Measurements from ENCODE around the gene GALNT18.

GALNT18 gene

DNA sequence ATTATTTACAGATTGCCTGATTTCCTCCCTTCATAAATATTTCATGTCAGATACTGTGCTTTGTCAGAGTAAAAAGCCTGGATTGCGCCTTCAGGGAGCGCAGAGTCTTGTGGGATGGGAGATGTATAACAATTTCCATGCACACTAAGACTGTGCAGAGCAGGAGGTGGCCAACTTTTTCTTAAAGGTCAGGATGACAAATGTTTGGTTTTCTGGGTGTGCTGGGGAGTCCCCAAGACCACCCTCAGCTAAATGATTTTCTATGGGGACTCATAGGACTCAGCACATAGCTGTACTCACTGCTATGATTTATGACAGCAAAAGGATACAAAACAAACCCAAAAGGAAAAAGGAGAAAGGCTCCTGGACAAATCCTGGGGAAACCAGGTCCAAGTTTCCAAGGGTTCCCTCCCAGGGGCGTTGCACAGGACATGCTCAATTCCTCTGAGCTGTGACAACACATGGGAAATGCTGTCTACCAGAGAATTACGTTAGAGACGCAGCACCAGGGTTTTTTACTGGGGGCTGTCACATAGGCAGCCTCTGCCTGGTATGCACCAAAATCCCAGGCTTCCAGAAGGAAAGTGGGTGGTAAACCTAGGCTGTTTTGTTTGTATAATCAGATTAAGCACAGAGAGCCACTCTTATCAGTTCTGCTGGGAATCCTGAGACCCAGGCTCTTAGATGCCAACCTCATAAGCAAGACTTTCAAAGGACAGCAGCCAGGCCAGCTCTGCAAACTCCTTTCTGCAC, 327.8 kb downstream of the GALNT18 start:
- DNase-seq: no peak

DNA sequence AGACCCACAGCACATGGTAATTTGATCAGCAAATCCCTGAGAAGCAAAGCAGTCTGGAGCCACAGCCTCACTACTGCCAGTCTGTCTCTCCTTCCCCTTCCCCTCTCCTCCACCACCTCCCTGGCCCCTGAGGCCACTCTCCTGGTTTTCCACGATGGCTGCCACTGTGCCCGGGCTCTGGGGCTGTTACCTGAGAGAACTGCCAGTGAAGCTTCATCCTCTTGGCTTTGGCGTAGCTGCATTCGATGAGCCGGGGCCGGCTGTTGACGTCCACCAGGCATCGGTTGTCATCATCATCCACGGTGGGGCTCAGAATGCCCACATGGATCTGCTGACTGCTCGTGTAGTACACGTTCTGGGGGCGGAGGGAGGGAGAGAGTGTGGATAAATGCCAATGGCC, 329.0 kb downstream of the GALNT18 start:
- DNase-seq: no peak

DNA sequence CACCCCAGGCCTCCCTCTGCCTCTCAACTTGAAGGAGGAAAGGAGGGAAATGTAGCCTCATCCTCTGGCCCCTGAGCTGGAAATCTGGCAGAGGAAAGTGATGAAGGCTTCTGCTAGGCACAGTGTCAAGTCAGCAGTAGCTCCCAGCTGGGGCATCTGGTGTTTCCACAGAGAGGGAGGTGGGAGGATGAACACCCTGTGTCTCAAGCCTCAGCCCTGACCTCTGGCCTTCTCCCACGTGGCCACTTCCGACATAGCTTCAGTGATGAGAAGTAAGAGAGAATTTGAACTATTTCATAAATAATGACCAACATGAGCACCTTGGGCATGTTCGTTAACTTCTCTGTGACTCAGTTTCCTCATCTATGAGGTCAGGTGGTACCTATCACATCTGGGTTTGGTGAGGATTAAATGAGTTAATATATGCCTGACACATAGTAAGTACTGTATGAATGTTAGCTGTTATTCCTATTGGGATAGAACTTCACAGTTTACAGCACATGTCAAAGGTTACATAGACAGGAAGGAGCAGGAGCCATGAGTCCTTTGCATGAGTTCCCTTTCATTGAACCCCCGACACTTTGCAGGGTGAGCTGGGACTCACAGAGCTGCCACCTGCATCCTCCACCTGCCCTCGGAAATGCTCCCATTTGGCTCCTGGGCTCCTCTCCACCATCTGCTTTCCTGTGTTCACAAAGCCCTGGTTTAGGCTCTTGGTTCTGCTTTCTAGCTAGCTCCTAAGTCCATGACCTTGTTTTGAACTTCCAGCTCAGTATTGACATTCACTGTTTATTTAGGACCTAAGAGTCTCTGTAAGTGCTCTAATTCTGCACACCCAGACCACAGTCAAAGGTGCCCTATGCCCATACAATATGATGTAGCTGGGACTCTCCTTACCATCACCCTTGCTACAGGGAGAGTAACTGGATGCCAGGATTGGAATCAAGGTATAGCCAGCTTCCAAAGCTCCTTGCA, 330.5 kb downstream of the GALNT18 start:
- DNase-seq: no peak

DNA sequence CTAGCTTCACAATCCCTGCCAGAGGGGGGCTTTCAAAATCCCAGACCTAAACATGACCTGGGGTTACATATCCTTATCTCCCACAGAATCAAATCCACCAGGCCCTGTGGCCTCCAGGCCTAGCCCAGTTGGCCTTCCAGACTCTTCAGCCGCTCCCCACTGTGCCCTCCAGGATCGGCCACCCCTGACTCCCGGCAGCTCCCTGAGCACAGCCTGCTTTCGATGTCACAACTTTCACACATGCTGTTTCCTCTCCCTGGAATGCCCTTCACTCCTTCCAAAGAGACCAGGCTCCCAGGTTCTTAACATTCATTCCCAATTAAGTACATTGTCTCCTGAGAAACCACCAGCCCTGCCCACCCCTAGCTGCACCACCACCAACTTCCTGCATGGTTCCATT, 331.5 kb downstream of the GALNT18 start:
- no peak for DNase-seq

DNA sequence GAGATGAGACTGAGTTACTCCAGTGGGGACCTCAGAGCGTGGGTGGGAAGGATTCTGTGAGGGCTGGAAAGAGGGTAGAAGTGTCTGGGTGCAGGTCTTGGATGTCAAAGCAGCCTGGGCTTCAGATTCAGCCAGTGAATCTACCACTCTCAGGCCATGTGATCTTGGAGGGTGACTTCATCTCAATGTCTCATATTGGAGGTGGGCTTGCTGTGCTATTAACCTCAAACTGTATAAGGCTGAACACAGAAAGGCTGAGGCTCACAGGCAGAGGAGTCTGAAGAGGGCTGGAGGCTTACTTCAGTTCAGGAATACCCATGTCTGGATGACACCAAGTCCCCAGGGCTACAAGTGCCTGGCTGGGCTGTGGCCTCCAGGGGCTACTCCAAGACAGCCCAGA, 332.1 kb downstream of the GALNT18 start:
- no peak for DNase-seq

DNA sequence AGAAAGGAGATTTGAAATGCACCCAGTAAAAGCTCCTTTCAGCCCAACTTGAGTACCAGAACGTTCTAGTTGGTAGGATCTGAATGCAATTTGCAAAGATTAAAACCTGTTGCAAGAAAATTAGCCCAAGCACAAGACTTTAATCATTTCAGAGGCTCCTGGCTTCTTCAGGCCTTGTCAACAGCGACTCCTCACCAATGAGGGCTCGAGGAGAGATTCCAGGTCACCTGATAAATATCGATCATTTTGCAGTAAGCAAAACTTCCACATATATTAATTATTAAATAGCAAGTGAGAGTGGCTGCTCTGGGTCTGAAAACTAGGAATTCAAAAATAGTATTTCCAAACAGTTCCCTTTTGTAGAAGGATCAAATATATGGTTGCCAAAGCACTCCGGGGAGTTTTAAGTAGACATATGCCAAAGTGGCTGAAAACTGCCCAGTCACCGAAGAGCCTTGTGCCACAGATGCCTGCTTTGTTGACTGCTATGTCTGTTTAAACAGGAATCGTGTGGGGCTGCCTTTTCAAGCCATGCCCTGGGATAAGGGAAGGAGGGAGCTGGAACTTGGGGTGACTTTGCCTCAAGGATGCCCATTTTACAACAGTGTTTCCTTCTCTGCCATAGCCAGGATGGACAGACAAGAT, 332.7 kb downstream of the GALNT18 start:
- no peak for DNase-seq

DNA sequence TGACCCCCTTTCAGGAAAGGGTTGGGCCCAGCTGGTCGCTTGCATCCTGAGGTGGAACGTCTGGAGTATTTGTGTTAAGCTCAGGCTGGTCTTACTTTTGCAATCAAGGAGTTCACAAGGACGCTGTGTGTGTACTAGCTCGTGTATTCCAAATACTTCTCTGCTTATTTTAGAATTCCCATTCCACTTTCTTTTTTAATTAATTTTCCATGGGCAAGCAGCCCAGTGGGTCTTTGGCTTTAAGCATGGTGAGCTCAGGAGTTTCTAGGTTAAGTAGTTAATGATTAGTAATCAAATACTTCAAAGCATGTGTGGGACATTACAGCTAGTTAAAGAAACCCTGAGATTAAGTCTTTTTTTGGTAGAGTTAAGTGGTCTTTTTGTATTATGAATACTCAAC, 337.3 kb downstream of the GALNT18 start:
- no peak for DNase-seq

DNA sequence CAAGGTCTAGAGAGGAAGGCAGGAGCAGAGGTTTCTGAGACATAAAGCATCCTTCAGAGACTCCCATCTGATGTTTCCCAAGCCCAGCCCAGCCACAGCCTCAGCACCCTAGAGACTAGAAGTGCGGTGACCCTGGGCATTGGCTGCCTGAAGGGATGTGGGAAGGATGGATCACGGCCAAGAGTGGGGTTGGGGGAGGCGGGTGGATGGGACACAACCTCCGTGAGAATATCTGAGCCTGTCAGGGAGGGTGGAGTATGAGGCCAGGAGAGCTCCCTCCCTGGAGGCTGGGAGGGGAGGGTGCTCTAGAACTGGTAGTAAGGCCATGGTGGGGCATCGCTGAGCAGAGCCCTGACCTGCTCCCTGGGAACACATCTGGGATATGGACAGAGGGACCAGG, 340.2 kb downstream of the GALNT18 start:
- DNase-seq: no peak

DNA sequence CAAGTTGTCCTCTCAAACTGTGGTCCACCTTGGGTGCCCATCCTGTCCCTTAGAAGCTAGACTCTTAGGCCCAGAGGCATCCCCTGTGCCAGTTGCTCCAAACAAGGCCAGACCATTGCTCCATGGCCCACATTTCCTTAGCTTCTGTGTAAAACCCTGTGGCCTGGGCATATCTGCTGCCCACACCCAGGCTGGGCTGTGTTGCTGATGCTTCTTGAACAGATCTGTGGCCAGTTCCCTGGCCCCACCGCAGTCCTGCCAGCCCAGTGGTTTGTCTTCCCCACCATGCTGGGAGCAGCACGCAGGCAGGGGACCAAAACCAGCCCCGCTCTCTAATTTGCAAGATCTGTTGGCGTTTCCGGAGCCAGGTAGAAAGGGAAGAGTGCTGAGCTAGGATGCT, 341.0 kb downstream of the GALNT18 start:
- no peak for DNase-seq

DNA sequence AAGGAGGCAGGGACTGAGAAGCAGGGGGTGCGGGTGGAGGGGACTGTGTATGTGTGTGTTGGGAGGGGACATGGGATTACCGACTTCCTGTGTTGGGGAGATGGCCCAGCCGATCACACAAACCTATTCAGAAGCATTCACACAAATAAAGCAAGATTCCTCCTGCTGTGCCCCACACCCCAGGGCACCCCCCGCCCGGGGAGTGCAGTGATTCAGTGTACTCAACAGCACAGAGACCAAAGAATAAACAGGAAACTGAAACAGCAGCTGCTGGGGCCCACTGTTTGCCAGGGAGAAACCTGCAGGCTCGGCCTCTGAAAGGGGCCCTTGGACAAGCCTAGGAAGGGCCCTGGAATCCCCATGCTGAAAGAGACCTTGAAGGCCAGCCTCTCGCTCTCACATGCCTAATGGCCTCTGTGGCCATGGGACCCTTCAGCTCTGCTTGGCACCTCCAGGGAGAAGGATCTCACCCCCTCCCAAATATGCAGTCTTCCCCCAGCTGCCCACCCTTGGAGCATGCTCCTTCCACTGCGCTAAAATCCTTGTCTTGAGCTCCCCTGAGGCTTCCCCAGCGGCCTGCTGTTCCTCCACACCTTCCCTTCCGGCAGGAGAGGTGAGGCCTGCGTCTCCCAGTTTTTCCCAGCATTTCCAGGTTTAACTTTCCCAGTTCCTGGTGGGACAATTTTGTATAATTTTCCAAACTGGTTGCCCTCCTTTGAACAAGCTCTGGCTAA, 341.7 kb downstream of the GALNT18 start:
- DNase-seq: no peak

DNA sequence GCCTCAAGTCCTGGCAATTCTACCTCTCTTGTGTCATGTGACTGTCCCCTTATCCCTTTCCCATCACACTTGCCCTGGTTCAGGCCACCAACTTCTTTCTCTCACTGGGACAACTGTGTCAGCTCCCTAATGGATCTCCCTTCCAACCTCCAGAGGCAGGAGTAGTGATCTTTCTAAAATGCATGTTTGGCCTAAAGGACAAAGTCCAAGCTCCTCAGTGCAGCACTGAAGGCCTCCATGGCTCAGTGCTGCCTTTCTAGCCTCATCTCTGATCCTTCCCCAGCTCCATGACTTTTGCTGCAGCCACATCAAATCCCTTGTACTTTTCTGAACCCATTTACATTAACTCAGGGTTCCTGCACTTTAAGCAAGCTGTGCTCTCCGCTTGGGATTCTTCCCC, 349.6 kb downstream of the GALNT18 start:
- no peak for DNase-seq

DNA sequence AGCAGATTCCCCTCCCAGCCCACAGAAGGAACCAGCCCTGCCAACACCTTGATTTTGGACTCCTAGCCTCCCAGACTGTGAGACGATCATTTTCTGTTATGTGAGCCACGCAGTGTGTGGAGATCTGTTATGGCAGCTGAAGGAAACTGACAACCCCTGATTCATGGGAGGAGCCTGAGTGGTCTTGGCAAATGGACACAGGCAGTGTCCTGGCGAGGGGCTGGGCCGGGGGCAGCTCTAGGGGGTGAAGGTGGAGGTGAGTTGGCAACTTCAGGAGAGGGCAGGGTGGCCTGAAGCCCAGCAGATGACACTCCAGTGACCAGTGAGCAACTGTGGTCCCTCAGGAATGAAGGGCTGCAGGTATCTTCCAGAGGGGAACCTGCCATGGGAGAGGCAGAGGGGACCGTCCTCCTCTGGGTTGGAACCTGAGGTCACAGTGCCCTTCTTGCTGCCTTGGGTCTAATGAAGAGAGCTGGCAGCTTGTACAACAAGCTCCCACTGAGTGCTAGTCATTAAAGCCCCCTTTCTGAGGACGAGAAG, 351.5 kb downstream of the GALNT18 start:
- no peak for DNase-seq

DNA sequence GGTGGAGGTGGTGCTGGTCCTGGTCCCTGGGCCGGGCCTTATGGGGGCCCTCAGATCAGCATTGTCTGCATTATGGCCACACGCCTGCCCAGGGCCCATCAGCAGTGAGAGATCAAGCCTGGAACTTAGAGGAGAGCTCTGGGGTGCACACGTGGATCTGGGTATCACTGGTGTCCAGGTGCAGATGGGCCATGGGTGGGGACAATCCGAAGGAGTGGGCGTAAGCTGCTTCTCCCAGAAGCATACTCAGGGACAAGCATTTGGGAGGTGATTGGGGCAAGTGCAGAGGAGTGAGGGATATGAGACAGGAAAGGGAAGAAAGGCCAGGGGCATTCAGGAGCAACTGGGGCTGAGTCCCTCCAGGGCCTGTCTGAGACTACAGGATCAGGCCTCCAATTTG, 353.1 kb downstream of the GALNT18 start:
- DNase-seq: no peak

DNA sequence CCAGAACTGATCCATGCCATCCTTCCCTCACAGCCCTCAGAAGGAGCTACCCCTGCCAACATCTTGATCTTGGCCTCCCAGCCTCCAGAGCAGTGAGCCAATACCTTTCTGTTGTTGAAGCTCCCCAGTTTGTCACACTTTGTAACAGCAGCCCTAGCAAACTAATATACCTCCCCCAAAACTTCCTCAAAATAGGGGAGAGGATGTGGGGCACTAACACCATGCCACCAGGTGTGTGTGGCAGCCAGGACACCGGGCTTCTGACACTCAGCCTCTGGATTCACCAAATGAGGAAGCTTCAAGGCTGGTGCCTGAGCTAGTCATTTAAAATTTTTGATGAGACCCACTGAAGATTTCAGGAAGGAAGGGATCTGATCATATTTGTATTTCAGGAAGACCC, 353.7 kb downstream of the GALNT18 start:
- DNase-seq: no peak

DNA sequence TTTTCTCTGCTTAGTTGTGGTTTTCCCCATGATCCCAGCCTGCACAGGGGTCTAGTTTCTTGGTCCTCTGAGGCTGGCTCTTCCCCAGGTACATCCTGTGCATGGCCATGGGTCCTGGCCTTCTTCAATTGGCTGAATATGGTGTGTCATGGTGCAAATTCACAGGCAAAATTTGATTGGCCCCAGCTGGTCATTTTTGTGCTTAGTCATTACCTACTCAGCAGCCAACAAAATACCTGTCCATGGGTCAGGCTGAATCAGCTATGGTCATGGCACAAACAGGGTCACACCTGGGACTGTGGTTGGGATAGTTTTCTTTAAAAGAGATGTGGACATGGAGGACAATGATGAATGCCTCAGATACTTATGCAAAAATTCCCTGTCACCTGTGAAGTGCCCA, 354.5 kb downstream of the GALNT18 start:
- no peak for DNase-seq

DNA sequence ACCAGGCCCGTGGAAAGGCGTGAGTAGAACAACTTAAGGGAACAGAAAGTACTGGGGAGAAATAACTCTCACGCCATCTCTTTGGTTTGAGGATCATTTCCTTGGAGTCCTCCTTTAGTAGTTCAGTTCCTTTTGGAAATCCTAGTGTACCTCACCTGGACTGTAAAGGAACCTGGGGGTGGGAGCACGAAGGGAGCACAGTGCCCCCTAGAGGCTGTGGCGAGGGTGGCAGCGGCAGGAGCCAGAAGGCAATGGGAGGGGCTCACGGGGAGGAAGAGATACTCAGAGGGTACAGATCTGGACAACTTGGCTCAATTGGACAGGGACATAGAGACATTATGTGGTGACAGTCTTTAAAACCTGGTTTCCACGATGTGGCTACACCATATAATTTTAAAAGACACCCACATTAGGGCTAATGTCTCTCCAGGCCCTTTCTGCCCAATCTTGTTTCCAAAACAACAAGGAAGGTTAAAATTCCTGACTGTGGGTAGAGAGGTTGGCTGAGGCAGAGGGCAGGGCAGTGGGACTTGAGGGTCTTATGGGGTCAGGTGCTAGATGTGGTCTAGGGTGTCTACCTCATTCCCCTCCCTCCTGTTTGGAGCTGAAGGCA, 355.7 kb downstream of the GALNT18 start:
- peak; percentile 31 to 50 for DNase-seq

DNA sequence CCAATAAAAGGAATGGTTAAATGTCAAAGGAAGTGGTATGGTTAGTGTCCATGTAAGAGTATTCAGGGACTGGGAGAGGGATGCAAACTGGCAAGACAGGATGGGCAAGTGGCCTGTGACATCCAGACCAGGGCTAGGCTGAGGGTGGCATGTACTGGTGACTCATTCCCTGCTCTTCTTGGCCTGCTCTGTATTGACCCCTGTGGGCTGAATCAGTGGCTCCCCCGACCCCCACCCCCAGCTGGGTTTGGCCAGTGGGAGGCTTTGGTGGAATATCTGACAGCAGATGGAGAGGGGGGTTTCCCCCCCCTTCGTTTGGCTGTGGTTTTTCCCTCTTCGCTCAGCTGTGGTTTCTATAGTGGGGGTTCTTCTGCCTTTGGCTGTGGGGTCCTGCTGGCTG, 356.5 kb downstream of the GALNT18 start:
- DNase-seq: no peak

DNA sequence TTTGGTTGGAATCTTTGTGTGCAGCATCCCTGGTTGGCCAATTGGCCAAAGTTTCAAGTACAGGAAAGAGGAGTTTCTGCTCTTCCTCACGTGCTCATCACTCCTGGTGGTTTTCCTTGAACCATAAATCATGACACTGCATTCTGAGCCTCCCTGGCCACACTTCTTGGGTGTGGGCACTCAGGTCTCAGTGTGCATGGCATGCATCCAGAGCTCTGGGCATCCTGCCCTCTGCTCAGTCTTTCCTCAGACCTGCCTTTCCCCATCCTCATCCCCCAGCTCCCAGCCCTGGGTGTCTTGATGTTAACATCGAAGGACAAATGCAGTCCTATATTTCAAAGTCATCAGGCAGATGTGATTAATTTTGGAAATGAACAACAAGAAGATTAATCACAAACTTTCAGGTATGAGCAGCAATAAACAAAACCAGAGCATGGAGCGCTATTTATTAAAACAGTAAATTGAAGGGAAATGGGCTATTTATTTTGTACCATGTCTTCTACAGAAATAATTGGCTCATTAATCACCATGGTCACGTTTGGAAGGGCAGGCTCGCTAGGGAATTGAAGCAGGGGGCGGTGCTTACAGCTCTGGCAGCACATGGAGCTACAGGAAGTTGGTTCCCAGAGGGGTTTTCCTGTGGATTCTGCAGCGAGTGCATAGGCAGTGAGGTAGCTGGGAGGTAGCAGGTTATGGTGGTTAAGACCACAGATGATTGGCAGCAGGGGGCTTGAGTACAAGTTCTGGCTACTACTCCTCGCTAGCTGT, 358.4 kb downstream of the GALNT18 start:
- DNase-seq: no peak

DNA sequence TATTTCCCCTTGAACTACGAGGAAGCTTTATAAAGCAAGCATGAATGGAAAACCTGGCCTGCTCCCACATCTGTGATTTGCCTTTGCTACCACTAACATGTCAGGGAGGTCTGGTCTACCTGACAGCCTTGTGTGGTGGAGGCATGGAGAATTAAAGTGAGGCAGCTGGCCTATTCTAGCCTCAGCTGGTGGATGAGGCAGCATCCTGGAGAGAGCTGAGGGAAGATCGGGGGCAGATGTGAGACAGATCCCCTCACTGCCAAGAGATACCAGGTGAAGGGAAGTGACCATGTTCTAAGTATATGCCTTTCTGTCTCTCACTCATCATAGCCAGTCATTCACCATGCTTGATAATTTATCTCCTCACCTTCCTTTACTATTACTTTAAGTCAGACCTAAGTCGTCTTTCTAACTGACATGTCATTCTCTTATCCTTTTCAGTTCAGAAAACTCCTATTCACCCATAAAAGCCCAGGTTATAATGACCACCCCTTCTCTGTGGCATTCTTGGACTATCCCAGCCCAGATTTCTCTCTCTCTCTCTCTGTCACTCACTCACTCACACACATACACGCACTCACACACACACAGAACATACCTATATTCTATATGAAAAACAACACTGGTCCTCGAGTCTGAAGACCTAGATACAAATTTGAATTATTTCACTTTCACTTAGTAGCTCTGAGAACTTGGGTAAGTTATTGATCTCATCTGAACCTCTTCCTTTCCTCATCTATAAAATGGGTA, 359.5 kb downstream of the GALNT18 start:
- no peak for DNase-seq

DNA sequence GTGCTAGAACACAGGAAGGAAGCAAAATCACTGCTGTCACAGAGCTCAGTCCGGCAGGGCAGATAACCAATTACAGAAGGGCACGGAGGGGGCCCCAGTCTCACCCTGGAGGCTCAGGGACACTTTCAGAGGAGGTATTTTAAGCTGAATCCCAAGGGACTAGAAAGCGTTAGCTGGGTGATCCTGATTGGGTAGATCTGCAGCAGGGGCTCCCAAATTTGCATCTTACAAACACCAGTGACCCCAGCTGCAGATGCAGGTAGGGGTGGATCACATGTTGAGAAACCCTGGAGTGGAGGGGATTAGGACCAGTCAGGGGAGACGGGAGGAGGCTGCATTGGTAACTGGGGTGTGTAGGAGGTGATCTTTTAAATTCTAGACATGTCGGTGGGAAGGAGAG, 360.2 kb downstream of the GALNT18 start:
- DNase-seq: no peak

DNA sequence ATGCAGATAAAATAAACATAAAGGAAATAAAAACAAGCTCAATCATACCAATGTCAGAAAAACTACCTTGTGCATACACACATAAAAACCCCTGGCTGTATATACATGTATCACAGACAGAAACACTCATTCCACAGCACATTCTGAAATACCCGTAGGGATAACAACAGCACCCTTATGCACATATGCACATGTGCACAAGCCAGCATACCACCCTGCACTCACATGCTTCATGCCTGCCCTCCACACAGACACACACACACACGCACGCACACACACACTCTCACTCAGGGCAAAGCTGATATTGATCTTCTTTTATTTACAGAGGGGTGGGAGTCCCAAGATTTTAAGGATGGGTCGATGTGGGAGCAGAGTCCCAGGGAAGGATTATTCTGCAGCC, 360.9 kb downstream of the GALNT18 start:
- no peak for DNase-seq
